ENCODE measurements around the gene NECAP2.

The NECAP2 gene

GRCh38 chr1:16440470-16441281 lies at the start of gene NECAP2:
Gene NECAP2, plus strand, starts transcription at chr1:16440724. Its CDS starts 38 bp downstream, at chr1:16440762.
- peak; percentile 97 for DNase-seq

- peak; percentile 50 for DNase-seq
Measured at GRCh38 chr1:16391411-16391810, 49.1 kb upstream of the NECAP2 start.

- no peak for DNase-seq
Measured at GRCh38 chr1:16392740-16393569, 47.6 kb upstream of the NECAP2 start.

GRCh38 chr1:16393570-16394521 lies 46.7 kb upstream of the NECAP2 start:
- DNase-seq, result no peak

- DNase-seq, result no peak
Measured at GRCh38 chr1:16394977-16395376, 45.5 kb upstream of the NECAP2 start.

- DNase-seq, result no peak
Measured at GRCh38 chr1:16396591-16396990, 43.9 kb upstream of the NECAP2 start.

GRCh38 chr1:16397120-16397519 lies 43.4 kb upstream of the NECAP2 start:
- no peak for DNase-seq

- DNase-seq, result no peak
Measured at GRCh38 chr1:16398371-16398953, 42.1 kb upstream of the NECAP2 start.

GRCh38 chr1:16402742-16403141 lies 37.8 kb upstream of the NECAP2 start:
- no peak for DNase-seq

GRCh38 chr1:16405441-16405840 lies 35.1 kb upstream of the NECAP2 start:
- no peak for DNase-seq

GRCh38 chr1:16406868-16407267 lies 33.7 kb upstream of the NECAP2 start:
- no peak for DNase-seq

GRCh38 chr1:16409536-16410152 lies 30.9 kb upstream of the NECAP2 start:
- DNase-seq, result no peak

- no peak for DNase-seq
Measured at GRCh38 chr1:16410803-16411202, 29.7 kb upstream of the NECAP2 start.

GRCh38 chr1:16413191-16413590 lies 27.3 kb upstream of the NECAP2 start:
- no peak for DNase-seq

- peak; percentile 27 for DNase-seq
Measured at GRCh38 chr1:16418823-16419425, 21.6 kb upstream of the NECAP2 start.

- peak; percentile 89 for DNase-seq
Measured at GRCh38 chr1:16420424-16421118, 20.0 kb upstream of the NECAP2 start.

GRCh38 chr1:16421201-16421600 lies 19.3 kb upstream of the NECAP2 start:
- peak; percentile 13 for DNase-seq

- DNase-seq, result no peak
Measured at GRCh38 chr1:16422041-16422440, 18.5 kb upstream of the NECAP2 start.

GRCh38 chr1:16425125-16426025 lies 15.1 kb upstream of the NECAP2 start:
- no peak for DNase-seq

- DNase-seq, result no peak
Measured at GRCh38 chr1:16430606-16431005, 9.9 kb upstream of the NECAP2 start.
